HG02852 (cell line): ENCODE data around the gene UBC.
A peak's percentile ranks its signal among the peaks of the same experiment; 100 is the strongest.

Source experiments
- ATAC-seq: cut with Tn5 transposase; IDR thresholded peaks from one replicate; pipeline ENCODE4 v1.9.1; 2021; ENCODE audit warnings: mild to moderate bottlenecking, moderate library complexity; ENCODE audit not compliant: unreplicated experiment

The UBC gene

DNA sequence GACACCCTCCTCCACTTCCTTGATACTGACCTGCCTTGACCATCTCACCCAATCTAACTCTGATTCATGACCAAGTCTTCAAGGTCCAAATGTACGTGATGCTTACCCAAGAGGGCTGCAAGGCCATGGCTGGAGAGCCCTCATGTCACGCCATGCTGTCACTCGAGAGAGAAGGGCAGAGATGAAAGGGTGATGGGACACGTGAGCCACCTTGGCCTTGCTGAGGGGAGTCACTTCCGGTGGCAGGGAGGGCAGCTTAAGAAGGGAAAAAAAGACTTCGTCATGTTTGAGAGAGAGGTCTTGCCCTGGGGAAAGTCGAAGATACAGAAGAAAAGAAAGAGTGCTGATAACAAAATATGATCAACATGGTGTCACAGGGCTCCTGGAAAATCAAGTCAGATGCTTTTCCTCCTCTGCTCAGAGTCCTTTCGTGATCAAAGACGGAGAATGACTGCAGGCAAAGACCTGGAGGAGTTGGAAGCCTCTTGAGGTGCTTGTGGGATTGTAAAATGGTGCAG is 47.5 kb downstream of the UBC start:
- no peak for ATAC-seq

DNA sequence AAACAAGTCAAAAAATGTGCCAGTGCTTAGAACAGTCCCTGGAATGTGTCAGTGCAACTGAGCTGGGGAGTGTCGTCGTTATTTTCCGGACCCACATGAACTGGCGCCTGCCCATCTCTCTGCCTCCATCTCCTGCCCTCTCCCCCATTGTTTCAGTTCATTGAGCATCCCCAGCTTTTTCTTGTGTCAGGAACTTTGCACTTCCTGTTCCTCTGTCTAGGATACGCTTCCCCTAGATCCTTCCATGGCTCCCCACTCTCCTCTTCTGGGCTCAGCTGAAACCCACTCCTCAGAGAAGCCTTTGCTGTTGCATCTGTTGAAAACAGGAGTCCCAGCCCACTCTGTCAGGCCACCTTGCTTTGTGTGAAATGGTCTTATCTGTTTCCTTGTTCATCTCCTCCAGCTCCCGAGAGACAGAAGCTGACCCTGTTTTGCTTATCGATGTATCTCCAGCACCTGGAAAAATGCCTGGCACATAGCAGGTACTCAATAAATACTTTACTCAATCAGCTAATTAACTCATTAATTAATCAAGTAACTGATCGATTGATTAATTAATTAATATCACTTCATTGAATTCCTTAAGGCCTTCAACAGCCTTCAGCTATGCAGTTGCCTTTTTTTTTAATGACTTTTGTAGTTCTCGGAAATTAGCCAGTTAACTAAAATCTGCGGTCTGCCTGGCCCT is 48.1 kb downstream of the UBC start:
- ATAC-seq = no peak

DNA sequence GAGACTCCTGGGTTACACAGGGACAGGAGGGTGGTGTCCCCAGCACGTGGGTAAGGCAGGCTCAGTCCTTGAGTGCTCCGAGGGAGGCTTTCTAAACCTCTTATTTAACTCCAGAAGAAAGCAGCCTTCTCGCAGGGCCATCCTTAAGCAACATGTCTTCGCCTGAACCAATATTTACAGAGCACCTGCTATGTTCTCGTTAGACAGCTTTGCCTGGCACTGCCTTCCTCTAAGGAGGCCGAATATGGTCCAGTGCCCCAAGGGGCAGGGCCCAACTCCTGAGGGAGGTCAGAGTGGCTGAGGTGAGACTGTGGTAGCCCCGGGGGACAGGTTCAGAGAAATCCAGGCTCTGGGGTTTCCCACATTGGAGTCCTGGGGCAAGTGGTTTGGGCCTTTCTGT is 48.7 kb downstream of the UBC start:
- no peak for ATAC-seq

DNA sequence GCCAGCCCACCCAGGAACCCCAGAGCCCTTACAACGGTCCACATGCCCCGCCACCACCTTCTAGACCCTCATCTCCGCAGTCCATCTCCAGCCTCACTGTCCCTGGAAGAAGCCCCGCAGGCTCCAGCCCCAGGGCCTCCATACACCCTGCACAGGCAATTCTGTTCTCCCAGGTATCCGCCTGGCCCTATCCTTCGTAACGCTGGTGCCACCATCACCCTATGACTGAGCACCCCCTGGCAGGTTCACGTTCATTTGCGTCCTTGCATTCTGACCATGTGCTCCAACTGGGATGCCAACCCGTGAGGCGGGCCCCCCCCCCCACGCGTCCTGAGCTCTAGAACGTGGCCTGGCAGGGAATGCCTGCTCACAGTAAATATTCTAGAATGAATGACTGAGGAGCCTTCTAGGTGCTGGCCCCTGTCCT is 50.1 kb downstream of the UBC start:
- ATAC-seq = no peak

DNA sequence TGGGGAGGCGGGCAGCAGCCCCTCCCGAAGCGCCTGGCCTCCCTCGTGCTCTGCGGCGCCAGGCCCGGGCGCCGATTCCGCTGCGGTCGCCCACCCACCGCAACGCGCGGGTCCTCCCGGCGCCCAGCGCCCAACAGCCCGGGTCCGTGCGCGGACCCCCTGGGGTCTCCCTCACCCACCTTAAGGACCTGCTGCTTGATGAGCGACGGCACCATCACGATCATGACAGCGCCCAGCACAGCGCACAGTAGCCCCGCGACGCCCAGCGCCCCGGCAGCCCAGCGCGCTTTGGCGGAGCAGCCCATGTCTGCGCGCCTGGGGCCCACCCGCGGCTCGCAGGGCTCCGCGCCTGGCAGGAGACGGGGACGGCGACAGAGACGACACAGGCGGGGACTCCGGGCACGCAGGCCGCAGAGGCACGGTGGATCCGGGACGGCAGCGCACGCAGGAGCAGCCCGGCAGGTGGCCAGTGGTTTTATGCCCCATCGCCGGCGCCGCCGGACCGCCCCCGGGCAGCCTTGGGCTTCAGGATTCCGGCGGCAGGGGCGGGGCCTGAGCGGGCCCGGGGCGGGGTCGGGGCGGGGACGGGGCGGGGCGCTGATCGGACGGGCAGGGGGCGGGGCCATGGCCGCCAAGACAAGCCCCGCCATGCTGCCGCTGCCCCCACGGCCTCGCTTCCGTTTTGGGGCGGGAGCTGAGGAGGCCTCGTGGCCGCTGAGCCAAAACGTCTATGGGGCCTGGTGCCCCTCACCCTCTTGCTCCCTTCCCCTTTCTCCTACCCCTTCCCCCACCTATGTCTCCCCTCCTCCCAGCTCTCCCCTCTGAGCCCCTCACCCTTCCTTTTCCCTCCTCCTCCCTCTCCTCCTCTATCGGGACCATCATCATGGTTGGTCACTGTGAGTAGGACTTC is 50.8 kb downstream of the UBC start, which contains the start of gene SCARB1:
Gene SCARB1 (minus strand): TSS at position 449 of the 910 bp plus-strand sequence. CDS start 144 bp downstream, at position 305.
- peak; percentile 66 for ATAC-seq

DNA sequence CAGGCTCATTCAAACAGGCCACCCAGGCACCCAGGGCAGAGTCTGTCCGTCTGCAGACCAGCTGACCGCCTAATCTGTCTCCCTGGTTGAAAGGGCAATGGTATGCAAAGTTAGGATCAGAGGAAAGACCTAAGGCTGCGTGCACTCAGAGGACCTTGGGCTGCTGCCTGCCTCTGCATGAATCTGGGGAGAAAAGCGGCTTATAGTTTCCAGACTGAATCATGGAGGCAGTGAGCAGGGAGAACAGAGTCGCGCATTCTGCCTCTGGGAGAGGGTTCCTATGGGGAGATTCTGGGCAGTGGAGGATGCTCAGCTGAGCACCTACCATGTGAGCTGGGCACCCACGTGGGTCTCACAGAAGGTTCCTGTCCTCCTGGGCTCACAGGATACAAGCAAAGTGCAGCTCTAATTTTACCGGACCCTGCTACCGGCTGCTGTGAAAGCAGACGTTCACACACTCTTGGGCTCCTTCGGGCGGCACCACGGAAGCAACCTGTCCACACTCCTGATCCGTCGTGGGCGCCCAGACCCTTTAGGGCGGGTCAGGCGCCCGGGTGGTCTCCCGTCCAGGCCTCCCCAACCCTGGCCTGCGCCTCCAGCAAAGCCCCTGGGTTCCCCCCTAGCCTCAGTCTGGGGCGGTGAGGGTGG is 51.6 kb downstream of the UBC start:
- peak; percentile 30 for ATAC-seq

DNA sequence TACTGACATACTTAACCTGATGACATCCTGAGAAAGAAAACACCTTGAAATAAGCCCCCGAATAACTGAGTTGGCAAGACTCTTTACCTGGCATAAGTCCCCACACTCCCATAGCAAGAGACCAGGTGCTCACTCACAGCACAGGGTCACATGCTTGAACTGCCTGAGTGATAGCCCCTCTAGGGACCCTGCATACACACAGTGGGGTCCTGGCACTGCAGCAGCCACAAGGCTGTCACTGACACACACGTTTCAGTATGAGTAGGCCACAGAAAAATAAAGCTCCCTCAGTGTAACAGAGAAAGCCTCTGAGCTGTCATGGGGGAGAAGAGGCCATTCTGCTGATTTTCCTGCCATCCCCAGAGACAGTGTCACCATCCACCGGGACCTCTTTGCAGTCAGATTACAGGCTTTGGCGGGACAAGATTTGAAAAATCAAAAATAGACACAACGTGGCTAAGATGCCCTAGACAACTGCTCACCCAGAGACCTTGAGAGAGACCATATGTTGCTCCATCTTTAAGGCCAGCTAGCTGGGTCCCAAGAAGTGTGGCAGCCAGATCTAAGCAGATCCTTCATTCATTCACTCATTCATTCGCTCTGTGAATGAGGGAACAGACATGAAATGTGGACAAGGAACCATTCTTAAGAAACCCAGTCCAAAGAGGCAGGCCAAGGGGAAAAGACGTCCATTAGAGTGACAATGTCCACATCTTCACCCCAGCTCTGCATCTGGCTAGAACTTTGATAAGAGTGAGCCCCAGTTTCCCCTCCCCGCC is 52.4 kb downstream of the UBC start:
- no peak for ATAC-seq
